GM18498 (cell line): ENCODE measurements around the gene EHHADH.

Experiments
- ATAC-seq: cut with Tn5 transposase; IDR thresholded peaks from one replicate; pipeline ENCODE4 v1.9.1; 2021; ENCODE audit warnings: mild to moderate bottlenecking, moderate library complexity; ENCODE audit not compliant: unreplicated experiment

Gene EHHADH

GRCh38 chr3:185253645-185254410 lies at the start of gene EHHADH:
Gene EHHADH (minus strand): TSS chr3:185254049. CDS start chr3:185254022, 27 bp downstream.
- ATAC-seq: peak; percentile 96

- ATAC-seq: peak; percentile 87
These were observed 46.1 kb upstream of the EHHADH start for GRCh38 chr3:185299918-185300426.

GRCh38 chr3:185297867-185298266 lies 44.0 kb upstream of the EHHADH start:
- ATAC-seq: no peak

GRCh38 chr3:185292238-185292637 lies 38.4 kb upstream of the EHHADH start:
- ATAC-seq: no peak

- ATAC-seq: no peak
These were observed 36.4 kb upstream of the EHHADH start for GRCh38 chr3:185290266-185290665.

- ATAC-seq: no peak
These were observed 29.6 kb upstream of the EHHADH start for GRCh38 chr3:185283374-185283935.

GRCh38 chr3:185282696-185283373 lies 29.0 kb upstream of the EHHADH start:
- ATAC-seq: peak; percentile 100

- no peak for ATAC-seq
These were observed 26.9 kb upstream of the EHHADH start for GRCh38 chr3:185280572-185281365.

- ATAC-seq: no peak
These were observed 25.8 kb upstream of the EHHADH start for GRCh38 chr3:185279587-185280138.

GRCh38 chr3:185276415-185276814 lies 22.6 kb upstream of the EHHADH start:
- ATAC-seq: no peak

GRCh38 chr3:185272033-185272432 lies 18.2 kb upstream of the EHHADH start:
- no peak for ATAC-seq

GRCh38 chr3:185270956-185271332 lies 17.1 kb upstream of the EHHADH start:
- ATAC-seq: no peak

GRCh38 chr3:185270262-185270955 lies 16.6 kb upstream of the EHHADH start:
- ATAC-seq: no peak

GRCh38 chr3:185268194-185268962 lies 14.5 kb upstream of the EHHADH start:
- no peak for ATAC-seq

GRCh38 chr3:185267193-185267592 lies 13.3 kb upstream of the EHHADH start:
- no peak for ATAC-seq

- no peak for ATAC-seq
These were observed 11.2 kb upstream of the EHHADH start for GRCh38 chr3:185264849-185265553.

GRCh38 chr3:185263423-185263822 lies 9.6 kb upstream of the EHHADH start:
- no peak for ATAC-seq

GRCh38 chr3:185257334-185257733 lies 3.5 kb upstream of the EHHADH start:
- ATAC-seq: no peak

- ATAC-seq: no peak
These were observed 950 bp upstream of the EHHADH start for GRCh38 chr3:185254799-185255198.
